ENCODE results near the gene OXNAD1. TPM values are rescaled to one million over a fixed set of nuclear protein-coding genes. Genes with fewer than 3 reads are reported as not detected.

The OXNAD1 gene
- total RNA-seq, 1 donor from 2014 or later: 22.3 TPM

- DNase-seq (ENCODE audit: low spot score): no peak
These were observed 63.1 kb downstream of the OXNAD1 start for GRCh38 chr3:16328124-16328523.

DNA sequence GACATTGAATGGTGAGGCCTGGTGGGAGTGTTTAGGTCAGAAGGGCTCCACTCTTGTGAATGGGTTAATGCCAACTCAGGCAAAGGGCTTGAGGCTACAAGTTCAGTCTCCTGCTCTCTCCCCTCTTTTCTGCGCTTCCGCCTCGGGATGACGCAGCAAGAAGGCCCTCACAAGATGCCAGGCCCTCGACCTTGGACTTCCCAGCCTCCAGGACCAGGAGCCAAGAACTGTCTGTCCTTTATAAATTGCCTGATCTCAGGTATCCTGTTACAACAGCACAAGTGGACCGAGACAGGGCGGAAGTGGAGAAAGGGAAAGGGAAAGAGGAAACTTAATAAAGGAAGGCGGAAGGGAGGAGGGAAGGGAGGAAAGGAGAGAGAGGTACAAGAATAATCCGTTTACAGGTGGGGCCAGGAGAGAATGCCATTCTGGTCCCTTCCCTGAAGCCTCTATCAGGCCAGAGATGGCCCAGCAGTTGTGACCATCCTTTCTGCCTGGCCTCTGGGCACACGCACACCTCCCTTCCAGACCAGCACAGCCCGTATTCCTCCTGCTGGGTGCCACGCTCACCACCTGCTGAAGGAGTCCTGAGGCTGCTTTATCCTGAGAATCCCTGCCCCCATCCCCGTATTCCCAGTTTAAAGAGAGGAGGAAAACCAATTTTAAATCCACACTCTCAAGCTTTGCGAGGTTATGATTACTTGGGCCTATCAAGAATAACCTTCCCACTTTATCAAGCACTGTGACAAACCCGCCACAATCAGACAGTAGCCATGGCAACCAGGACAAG, 64.2 kb downstream of the OXNAD1 start:
- DNase-seq (ENCODE audit: low spot score): no peak

GRCh38 chr3:16329826-16330129, 64.8 kb downstream of the OXNAD1 start:
- DNase-seq (ENCODE audit: low spot score): no peak

DNA sequence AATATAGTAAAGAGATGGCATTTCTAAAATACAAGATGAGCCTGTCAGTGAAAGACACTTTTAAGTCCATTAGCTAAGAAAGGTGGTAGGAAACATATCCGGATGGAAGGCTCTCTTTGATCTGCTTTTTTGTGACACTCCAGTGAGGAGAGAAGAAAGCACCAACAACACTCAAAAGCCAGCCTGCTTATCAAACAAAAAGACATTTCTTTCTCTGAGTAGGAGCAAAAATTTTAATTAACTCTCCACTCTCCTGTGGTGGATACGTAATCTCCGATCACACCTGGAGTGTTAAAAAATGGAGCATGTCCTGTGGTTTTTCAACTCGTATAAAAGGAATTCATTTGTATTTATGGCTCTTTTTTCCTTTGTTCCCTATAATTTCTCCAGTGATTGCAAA, 65.3 kb downstream of the OXNAD1 start:
- no peak for DNase-seq (ENCODE audit: low spot score)

- no peak for DNase-seq (ENCODE audit: low spot score)
These were observed 66.4 kb downstream of the OXNAD1 start for GRCh38 chr3:16331319-16331883.

GRCh38 chr3:16332904-16333426, 68.0 kb downstream of the OXNAD1 start:
- DNase-seq (ENCODE audit: low spot score): no peak

- DNase-seq (ENCODE audit: low spot score): no peak
These were observed 69.9 kb downstream of the OXNAD1 start for GRCh38 chr3:16334909-16335308.

DNA sequence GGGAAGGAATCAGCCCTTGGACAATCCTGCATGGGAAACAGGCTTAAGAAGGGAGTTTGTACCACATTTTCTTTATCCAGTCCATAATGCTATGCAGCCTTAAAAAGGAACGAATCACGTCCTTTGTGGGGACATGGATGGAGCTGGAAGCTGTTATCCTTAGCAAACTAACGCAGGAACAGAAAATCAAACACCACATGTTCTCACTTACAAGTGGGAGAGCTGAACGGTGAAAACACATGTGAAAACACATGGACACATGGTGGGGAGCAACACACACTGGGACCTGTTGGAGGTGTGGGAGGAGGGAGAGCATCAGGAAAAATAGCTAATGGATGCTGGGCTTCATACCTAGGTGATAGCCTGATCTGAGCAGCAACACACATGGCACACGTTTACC, 70.3 kb downstream of the OXNAD1 start:
- no peak for DNase-seq (ENCODE audit: low spot score)

GRCh38 chr3:16335772-16336645, 71.0 kb downstream of the OXNAD1 start:
- DNase-seq (ENCODE audit: low spot score): no peak

DNA sequence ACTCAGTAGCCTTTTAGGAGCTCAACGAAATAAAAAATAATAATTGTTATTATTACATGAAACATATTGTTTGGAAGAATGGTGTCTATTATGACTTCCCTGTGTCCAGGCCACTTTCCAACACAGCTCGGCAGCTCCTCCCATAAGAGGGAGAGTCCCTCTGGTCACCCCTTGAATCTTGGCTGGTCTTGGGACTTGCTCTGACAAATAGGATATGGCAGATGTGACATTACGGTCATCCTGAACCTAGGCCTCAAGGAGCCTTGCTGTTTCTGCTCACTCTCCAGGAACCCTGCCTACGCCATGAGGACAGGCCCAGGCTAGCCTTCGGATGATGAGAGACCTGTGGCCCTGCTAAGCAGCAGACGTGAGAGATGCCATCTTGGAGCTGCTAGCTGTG, 71.8 kb downstream of the OXNAD1 start:
- DNase-seq (ENCODE audit: low spot score): no peak

GRCh38 chr3:16337856-16338540, 73.0 kb downstream of the OXNAD1 start:
- DNase-seq (ENCODE audit: low spot score): no peak

- no peak for DNase-seq (ENCODE audit: low spot score)
These were observed 74.0 kb downstream of the OXNAD1 start for GRCh38 chr3:16338999-16339398.

DNA sequence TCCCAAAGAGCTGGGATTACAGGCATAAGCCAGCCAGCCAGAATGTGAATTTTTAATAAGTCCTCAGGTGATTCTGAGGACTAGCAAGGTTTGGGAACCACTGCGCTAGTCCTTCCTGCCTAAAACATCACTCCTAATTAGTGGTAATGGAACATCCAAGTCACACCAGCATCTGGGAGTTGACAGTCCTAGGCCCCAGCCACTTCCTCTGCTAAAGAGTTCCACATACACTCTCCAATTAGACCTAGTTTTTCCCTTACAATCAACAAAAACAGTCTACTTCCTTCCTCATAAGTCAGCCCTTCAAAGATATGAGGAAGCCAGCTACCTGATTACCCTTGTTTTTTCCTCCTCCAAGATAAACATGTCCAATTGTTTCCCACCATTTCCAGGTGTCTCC, 78.1 kb downstream of the OXNAD1 start:
- DNase-seq (ENCODE audit: low spot score): no peak

DNA sequence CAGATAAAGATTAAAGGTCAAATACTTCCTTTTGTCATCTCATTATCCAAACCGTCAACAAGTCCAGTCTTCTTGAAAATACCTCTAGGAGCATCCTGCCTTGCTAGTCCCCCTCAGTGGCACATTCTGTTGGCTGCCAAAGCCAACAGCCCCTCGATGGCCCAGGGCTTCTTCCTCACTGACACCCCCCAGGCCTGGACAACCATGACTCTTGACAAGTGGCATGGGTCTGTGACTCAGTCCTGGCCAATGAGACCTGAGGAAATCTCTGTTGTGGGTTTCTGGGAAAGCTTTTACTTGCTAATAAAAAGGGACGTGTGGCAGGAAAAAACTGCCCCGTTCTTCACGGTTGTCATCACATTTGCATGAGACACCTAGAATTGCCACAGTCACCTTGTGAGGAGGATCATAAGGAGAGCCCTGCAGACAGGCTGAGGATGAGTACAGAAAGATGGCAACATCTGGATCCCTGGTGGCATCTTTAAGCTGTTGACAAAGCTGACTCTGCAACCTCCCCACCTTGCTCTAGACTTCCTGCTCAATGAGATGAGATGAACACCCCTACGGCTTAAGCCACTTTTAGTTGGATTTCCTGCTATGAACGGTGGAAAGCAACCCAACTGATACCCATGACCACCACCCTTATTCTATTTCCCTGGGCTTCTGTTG, 81.5 kb downstream of the OXNAD1 start:
- no peak for DNase-seq (ENCODE audit: low spot score)

DNA sequence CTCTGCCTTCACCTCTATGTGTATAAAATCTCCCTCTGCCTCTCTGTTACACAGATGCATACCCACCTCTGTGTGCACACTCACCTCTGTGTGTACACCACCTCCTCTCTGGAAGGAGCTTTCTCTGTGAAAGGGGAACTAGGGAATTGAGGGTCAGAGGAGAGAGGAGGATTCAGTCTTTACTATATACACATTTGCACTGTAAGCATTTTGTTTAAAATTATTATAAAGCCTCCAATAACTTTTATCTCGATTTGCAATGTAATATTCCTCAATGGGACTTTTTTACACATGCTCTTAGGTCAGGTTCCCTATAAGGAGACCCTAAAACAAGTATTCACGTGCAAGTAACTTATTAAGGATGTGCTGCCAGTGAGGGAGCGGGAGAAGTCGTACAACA, 82.5 kb downstream of the OXNAD1 start:
- no peak for DNase-seq (ENCODE audit: low spot score)

DNA sequence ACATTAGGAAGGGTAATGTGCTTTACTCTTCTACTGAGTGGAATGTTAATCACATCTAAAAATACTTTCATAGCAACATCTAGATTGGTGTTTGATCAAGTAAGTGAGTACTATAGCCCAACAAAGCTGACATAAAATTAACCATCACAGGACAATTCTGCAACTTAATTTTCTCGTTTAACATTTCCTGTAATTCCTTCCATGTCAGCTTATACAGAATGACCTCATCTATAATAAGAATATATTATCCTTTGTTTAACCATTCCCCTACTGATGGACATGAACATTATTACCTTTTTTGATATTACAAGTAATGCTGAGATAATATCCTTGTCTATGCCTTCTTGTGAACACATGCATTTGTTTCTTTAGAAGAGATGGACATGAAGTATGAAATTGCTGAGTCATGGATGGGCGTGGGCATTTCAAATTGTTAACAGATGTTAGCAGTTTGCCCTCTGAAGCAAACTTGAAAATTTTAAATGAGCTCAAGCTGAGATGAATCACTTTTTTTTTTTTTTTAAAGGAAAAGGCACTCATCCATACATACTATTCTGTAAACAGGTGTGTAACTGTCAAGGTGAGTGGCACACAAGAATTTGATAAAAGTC, 85.1 kb downstream of the OXNAD1 start:
- DNase-seq (ENCODE audit: low spot score): no peak

DNA sequence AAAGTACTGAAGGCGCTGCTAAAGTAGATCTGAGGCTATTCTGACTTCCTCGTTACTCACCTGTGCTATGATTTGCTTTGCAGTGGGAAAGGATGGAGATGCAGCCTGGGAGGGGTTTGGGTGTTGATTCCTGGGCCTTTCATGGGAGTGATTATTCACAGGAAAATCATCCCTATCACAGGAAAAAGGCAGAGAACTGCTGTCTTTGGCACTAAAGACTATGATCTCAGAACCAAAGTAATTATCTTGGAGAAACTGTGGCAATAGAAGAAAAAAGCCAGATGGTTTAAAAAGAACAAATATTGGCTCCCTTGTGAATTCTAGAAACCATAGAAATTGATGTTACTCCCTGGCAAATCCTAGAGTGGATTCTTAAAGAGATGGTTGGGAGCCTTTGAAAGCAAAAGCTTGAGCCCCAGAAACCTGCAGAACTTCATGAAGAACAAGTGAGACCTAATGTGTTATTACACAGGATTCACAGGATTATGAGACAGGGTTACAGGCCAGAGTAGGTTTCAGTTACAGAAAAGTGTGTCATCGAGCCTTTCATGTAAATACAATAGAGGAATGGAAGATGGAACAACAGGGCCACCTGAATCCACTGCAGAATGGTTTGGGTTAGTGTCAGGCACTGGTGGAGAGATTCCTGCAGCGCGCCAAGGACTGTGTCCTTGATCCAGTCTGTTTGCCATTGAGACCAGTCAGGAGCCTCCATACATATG, 85.7 kb downstream of the OXNAD1 start:
- DNase-seq (ENCODE audit: low spot score): no peak

DNA sequence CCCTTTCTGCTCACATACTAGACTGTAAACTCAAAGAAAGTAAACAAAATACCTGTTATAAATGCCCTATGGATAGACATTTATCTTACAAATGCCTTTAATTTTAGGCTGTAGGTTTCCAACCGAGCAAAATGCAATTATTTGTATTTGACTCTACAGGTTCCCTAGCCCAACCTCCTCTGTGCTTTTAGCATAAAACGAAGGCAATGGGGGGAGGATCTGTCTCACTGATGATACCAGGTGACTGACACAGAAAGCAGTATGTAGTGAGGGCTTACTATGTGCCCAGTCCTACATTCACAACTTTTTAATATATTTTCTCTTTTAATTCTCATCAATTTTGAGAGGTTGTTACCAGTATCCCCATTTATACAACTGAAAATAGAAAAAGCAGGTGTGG, 87.4 kb downstream of the OXNAD1 start:
- DNase-seq (ENCODE audit: low spot score): no peak

DNA sequence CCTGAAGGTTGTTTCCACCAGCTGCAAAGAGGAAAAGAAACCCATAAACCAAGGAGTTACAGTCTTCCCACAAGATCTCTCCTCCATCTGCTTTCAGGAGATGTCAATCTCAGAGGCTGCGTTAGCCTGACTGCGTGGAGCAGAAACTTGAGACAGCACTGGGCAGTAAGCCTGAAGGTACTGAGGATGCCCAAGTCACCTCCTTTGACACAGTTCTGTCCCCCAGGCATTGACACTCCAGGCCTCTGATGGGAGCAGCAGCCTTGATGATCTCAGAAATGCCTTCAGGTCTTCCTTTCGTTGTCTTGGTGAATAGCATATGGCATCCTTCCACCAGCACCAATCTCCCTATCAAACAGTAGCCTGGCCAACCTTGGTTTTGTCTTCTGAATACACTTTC, 89.3 kb downstream of the OXNAD1 start:
- DNase-seq (ENCODE audit: low spot score): no peak
